ENCODE measurements around the gene AFDN. TPM values are rescaled to one million over a fixed set of nuclear protein-coding genes. Genes with fewer than 3 reads are reported as not detected.

The AFDN gene
- total and polyA plus RNA-seq, 3 donors from 2014 or later: 87.6 to 333 (median 291) TPM

DNA sequence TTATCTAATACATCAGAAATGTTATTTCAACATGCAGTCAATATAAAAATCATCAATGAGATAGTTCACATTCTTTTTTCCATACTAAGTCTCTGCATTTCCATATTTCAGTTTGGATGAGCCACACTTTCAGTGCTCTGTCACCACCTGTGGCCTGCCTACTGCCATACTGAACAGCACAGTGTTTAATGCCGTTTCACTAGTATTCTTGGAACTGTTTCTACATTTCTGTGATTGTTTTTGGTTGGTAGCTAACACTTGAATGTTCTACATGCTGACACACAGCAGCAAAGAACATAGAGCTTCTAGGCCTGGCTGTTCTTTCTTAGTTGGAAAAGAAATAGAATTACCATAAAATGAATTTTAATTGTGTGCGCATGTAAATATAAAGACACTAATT, 109.3 kb downstream of the AFDN start:
- intact Hi-C loops (cut with DNase I; ENCODE audit: low total_unique reads): no loop called here
- H3K4me1 ChIP-seq: no peaks in the 10 kb centered on the region
- H3K9me3 ChIP-seq: no peaks in the 10 kb centered on the region
- H3K4me3 ChIP-seq: no peak overlapping the region
- no peaks in the 10 kb centered on the region for H3K27me3 ChIP-seq
- no peaks in the 10 kb centered on the region for H3K36me3 ChIP-seq (ENCODE audit: low read depth, missing control alignments)
- DNase-seq: no peak
- H3K27ac ChIP-seq: no peak overlapping the region
- WGBS, 2 donors: 82 to 84% methylated on average over 2 of the region's 2 CpGs
- TF ChIP-seq, protein P1, sequence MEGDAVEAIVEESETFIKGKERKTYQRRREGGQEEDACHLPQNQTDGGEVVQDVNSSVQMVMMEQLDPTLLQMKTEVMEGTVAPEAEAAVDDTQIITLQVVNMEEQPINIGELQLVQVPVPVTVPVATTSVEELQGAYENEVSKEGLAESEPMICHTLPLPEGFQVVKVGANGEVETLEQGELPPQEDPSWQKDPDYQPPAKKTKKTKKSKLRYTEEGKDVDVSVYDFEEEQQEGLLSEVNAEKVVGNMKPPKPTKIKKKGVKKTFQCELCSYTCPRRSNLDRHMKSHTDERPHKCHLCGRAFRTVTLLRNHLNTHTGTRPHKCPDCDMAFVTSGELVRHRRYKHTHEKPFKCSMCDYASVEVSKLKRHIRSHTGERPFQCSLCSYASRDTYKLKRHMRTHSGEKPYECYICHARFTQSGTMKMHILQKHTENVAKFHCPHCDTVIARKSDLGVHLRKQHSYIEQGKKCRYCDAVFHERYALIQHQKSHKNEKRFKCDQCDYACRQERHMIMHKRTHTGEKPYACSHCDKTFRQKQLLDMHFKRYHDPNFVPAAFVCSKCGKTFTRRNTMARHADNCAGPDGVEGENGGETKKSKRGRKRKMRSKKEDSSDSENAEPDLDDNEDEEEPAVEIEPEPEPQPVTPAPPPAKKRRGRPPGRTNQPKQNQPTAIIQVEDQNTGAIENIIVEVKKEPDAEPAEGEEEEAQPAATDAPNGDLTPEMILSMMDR (IDR thresholded peaks at IDR 0.05): no peak
- TF ChIP-seq POLR2A (IDR thresholded peaks at IDR 0.05): no peak

DNA sequence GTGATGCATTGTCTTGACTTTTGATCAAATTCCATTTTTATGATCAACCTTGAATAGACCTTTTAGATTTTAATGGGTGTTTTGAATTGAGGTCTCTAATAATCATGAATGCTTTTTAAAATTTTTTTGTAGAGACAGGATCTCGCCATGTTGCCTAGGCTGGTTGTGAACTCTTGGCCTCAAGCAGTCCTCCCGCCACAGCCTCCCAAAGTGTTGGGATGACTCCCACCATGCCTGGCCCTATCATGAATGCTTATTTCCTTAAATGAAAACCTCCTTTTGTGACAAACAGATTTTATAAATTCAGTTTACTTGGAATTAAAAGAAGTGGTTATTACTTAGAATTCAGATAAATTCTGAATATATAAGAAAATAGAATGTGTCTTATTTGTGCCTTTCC, 110.6 kb downstream of the AFDN start:
- H3K4me1 ChIP-seq: no peaks in the 10 kb centered on the region
- TF ChIP-seq POLR2A (IDR thresholded peaks at IDR 0.05): no peak
- TF ChIP-seq, protein P1 (IDR thresholded peaks at IDR 0.05): no peak
- intact Hi-C loops (cut with DNase I; ENCODE audit: low total_unique reads): no loop called here
- H3K4me3 ChIP-seq: no peak overlapping the region
- DNase-seq: no peak
- H3K27ac ChIP-seq: no peak overlapping the region
- 94 to 96% methylated on average over 2 of the region's 2 CpGs for WGBS, 2 donors
- H3K36me3 ChIP-seq (ENCODE audit: low read depth, missing control alignments): no peaks in the 10 kb centered on the region
- no peaks in the 10 kb centered on the region for H3K9me3 ChIP-seq
- no peaks in the 10 kb centered on the region for H3K27me3 ChIP-seq

DNA sequence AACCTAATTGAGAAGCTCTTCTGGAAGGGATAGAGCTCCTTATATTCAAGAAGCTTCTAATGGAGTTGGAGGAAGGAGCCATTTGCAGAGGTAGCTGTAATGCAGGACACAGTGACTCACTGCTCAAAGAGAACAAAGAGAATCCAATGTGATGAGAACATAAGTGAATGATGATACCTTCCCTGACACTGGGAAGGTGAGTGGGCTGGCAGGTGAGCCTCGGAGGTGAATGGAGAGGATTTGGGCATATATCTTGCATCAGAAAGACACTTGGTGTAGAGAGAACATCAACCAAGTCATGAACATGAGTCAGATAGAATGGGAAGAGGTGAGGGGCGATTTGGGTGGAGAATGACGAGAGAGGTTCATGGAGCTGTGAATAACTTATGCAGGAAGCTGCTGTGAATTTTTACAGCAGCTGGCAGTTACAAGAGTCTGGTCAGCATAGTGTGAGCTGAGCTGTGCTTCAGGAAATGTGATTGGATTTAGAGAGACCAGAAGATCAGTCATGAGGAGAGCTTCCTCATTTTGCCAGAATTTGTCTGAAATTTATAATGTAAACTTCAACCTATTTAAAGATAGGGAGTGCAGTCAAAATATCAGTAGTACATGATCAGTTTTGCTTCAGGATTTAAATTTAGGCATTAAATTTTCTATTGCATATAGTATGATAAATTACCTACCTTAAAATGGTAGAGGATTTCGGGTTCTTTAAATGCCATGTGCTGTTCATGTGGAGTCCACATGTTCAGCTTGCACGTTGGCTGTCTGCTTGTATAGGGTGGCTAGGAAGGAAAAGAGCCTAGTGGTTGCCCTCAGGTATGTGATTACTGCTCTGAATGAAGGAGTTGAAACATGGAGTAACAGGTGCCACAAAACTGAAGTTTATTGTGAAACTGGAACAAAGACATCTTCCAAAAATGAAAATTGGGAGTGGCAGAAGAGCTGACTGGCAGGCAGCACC, 111.5 kb downstream of the AFDN start:
- Histone ChIP-seq H3K27ac (no peak overlapping the region), H3K9me3 (no peaks in the 10 kb centered on the region), H3K4me1 (no peaks in the 10 kb centered on the region), H3K4me3 (no peak overlapping the region), H3K27me3 (no peaks in the 10 kb centered on the region), H3K36me3 (ENCODE audit: low read depth, missing control alignments) (no peaks in the 10 kb centered on the region)
- WGBS, 2 donors: 88 to 92% methylated on average over 5 of the region's 5 CpGs
- no peak for DNase-seq
- TF ChIP-seq POLR2A (IDR thresholded peaks at IDR 0.05): no peak
- TF ChIP-seq, protein P1 (IDR thresholded peaks at IDR 0.05): no peak
- intact Hi-C loops (cut with DNase I; ENCODE audit: low total_unique reads): no loop called here

DNA sequence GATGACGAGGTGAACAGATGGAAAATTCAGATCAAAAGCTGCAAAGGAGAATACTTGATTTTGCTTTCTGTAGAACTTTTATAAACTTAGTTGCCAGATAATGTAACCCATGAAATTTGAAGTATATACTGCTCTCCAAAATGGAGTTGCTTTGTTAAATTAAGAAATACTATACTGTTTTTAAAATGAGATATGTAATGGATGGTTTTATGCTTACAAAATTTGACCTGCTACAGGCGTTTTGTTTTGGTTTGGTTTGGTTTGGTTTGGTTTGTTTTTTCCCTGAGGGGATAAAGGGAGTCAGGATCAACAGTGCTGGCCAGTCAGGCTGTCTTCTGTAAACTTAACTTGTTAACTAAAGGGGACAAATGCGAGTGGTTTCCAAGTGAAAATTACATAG, 115.1 kb downstream of the AFDN start:
- 86 to 90% methylated on average over 3 of the region's 3 CpGs for WGBS, 2 donors
- Histone ChIP-seq H3K4me1 (no peaks in the 10 kb centered on the region), H3K9me3 (no peaks in the 10 kb centered on the region), H3K36me3 (ENCODE audit: low read depth, missing control alignments) (no peaks in the 10 kb centered on the region), H3K27me3 (no peaks in the 10 kb centered on the region), H3K4me3 (no peak overlapping the region), H3K27ac (no peak overlapping the region)
- no peak for TF ChIP-seq POLR2A (IDR thresholded peaks at IDR 0.05)
- TF ChIP-seq, protein P1 (IDR thresholded peaks at IDR 0.05): no peak
- no peak for DNase-seq
- intact Hi-C loops (cut with DNase I; ENCODE audit: low total_unique reads): no loop called here
